ENCODE results near the gene SPTB.
"Not testable (repeated sequence)": the region's sequence is repeated elsewhere in the genome, so short reads cannot be mapped to it uniquely, and the experiment has no call there.

Gene SPTB

DNA sequence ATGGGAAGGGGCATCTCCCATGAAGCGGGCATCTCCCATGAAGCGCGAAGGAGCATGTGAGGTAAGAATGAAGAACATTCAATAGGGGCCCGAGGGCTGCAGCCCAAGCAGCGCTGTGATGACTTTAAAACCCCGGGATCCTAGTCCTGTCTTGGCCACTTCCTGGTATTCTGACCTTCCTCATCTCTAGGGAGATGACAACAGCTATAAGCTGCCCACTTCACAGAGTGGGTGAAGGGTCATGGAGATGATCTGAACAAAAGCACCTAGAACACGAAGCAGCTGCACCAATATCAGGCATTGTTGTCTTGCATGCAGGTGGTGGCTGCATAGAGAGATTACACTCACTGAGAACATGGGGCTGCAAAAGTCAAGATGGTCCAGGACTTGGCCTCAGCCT is 64.5 kb downstream of the SPTB start:
- no peak overlapping the region for H3K9ac ChIP-seq (ENCODE audit: low read length)
- no peaks in the 10 kb centered on the region for H3K4me1 ChIP-seq (ENCODE audit: control insufficient read depth, insufficient read depth, low read length)
- H3K9me3 ChIP-seq (ENCODE audit: control insufficient read depth, low read length), result no peaks in the 10 kb centered on the region
- H3K36me3 ChIP-seq (ENCODE audit: control insufficient read depth, insufficient read depth, low read length, severe bottlenecking), result no peaks in the 10 kb centered on the region
- no peak for DNase-seq (ENCODE audit: low read depth)
- no peak overlapping the region for H3K4me3 ChIP-seq (ENCODE audit: low read length)
- peaks cover 61% of the 10 kb centered on the region for H3K27me3 ChIP-seq (replicated peaks; ENCODE audit: control insufficient read depth, insufficient read depth, low read length)

DNA sequence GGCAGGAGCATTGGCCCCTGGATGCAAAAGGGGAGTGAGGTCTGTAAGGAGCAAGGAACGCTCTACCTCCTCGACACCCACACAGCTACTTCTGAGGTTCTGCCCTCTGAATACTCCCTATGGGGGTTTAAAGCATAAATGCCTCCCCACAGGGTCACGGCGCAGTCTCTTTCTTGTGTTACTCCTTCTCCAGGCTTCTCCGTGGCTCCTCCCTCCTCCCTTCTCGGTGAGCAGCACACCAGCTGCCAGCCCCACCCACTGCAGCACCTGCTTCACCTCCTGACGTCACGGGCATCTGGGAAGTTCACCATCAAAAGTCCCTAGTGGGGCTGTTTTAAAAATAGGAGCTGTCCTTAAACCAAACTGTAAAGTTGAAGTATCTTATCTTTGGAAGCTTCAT is 67.3 kb downstream of the SPTB start:
- no peak overlapping the region for H3K9ac ChIP-seq (ENCODE audit: low read length)
- peaks cover 39% of the 10 kb centered on the region for H3K27me3 ChIP-seq (replicated peaks; ENCODE audit: control insufficient read depth, insufficient read depth, low read length)
- DNase-seq (ENCODE audit: low read depth), result no peak
- no peaks in the 10 kb centered on the region for H3K36me3 ChIP-seq (ENCODE audit: control insufficient read depth, insufficient read depth, low read length, severe bottlenecking)
- no peaks in the 10 kb centered on the region for H3K4me1 ChIP-seq (ENCODE audit: control insufficient read depth, insufficient read depth, low read length)
- H3K9me3 ChIP-seq (ENCODE audit: control insufficient read depth, low read length), result no peaks in the 10 kb centered on the region
- no peak overlapping the region for H3K4me3 ChIP-seq (ENCODE audit: low read length)

- Histone ChIP-seq H3K9ac (ENCODE audit: low read length) (no peak overlapping the region), H3K9me3 (ENCODE audit: control insufficient read depth, low read length) (no peaks in the 10 kb centered on the region), H3K4me1 (ENCODE audit: control insufficient read depth, insufficient read depth, low read length) (peaks cover 4% of the 10 kb centered on the region), H3K4me3 (ENCODE audit: low read length) (no peak overlapping the region), H3K36me3 (ENCODE audit: control insufficient read depth, insufficient read depth, low read length, severe bottlenecking) (no peaks in the 10 kb centered on the region), H3K27me3 (replicated peaks; ENCODE audit: control insufficient read depth, insufficient read depth, low read length) (peaks cover 33% of the 10 kb centered on the region)
- peak; percentile 39 for DNase-seq (ENCODE audit: low read depth)
Measured at GRCh38 chr14:64811676-64812075, 68.0 kb downstream of the SPTB start.

- no peak overlapping the region for H3K4me3 ChIP-seq (ENCODE audit: low read length)
- no peak overlapping the region for H3K9ac ChIP-seq (ENCODE audit: low read length)
- no peak for DNase-seq (ENCODE audit: low read depth)
- peaks cover 11% of the 10 kb centered on the region for H3K4me1 ChIP-seq (ENCODE audit: control insufficient read depth, insufficient read depth, low read length)
- H3K27me3 ChIP-seq (replicated peaks; ENCODE audit: control insufficient read depth, insufficient read depth, low read length), result peaks cover 14% of the 10 kb centered on the region
- H3K36me3 ChIP-seq (ENCODE audit: control insufficient read depth, insufficient read depth, low read length, severe bottlenecking), result no peaks in the 10 kb centered on the region
- no peaks in the 10 kb centered on the region for H3K9me3 ChIP-seq (ENCODE audit: control insufficient read depth, low read length)
Measured at GRCh38 chr14:64808449-64808848, 71.3 kb downstream of the SPTB start.

GRCh38 chr14:64807551-64807950 is 72.2 kb downstream of the SPTB start:
- no peak overlapping the region for H3K4me3 ChIP-seq (ENCODE audit: low read length)
- peaks cover 7% of the 10 kb centered on the region for H3K27me3 ChIP-seq (replicated peaks; ENCODE audit: control insufficient read depth, insufficient read depth, low read length)
- DNase-seq (ENCODE audit: low read depth), result no peak
- peaks cover 11% of the 10 kb centered on the region for H3K4me1 ChIP-seq (ENCODE audit: control insufficient read depth, insufficient read depth, low read length)
- H3K36me3 ChIP-seq (ENCODE audit: control insufficient read depth, insufficient read depth, low read length, severe bottlenecking), result no peaks in the 10 kb centered on the region
- no peaks in the 10 kb centered on the region for H3K9me3 ChIP-seq (ENCODE audit: control insufficient read depth, low read length)
- H3K9ac ChIP-seq (ENCODE audit: low read length), result no peak overlapping the region

DNA sequence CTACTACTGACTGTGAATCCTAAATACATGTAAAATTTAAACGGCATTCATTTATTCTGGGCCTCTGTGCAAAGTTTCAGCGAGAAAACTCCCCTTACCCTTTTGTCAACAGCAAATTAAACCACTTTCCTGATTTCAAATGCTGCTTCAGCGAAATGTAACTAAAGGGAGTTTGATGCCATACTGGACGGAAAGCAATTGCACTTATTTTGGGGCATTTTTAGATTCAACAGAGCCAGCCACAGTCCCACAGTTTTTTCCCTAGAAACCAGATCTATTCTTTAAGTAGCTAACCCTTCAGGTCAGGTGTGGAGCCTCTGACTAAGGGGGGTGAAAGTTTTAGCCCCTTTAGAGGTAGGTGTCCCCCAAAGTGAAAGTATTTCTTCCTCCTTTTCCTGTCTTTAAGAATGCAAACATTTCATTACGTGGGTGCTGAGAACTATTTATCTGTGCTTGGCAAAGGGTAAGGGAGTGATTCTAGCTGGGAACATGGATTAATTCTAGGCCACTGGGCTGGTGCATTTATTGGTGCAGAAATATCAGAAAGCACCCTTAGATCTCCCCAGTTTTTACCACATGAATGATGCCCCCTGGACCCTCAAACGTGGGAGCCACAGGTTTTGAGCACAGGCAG is 72.7 kb downstream of the SPTB start:
- Histone ChIP-seq H3K4me3 (ENCODE audit: low read length) (no peak overlapping the region), H3K9ac (ENCODE audit: low read length) (no peak overlapping the region), H3K4me1 (ENCODE audit: control insufficient read depth, insufficient read depth, low read length) (peaks cover 11% of the 10 kb centered on the region), H3K36me3 (ENCODE audit: control insufficient read depth, insufficient read depth, low read length, severe bottlenecking) (no peaks in the 10 kb centered on the region), H3K27me3 (replicated peaks; ENCODE audit: control insufficient read depth, insufficient read depth, low read length) (peaks cover 3% of the 10 kb centered on the region), H3K9me3 (ENCODE audit: control insufficient read depth, low read length) (no peaks in the 10 kb centered on the region)
- no peak for DNase-seq (ENCODE audit: low read depth)

DNA sequence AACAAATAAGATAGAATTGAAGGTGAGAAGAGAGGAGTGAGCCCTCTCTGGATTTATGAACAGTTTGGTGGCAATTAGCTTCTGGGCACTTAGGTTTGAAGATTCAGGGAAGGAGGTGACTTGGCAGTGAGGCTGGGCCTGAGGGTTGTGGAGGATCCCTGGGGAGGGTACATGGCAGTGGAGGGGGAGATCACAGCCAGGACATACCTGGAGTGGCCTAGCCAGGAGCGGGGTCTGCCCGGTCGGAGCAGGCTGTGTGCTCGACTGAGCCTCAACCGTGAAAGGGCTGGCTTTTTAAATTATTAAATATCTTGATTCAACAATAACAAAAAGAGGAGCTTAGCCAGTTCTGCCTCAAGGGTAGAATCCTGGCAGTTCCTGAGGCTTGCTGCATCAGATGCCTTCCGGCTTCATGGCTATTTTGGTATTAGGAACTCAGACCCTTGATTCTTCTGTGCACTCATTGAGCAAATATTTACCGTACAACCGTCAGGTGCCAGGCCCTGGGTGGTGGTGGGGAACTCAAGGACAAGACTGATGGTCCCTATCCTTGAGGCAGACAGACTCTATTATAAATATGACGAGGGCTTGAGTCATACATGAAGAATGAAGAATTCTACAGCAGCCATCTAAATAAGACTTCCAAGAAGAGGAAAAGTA is 73.4 kb downstream of the SPTB start:
- Histone ChIP-seq H3K27me3 (replicated peaks; ENCODE audit: control insufficient read depth, insufficient read depth, low read length) (peaks cover 3% of the 10 kb centered on the region), H3K4me3 (ENCODE audit: low read length) (no peak overlapping the region), H3K9me3 (ENCODE audit: control insufficient read depth, low read length) (no peaks in the 10 kb centered on the region), H3K9ac (ENCODE audit: low read length) (no peak overlapping the region), H3K36me3 (ENCODE audit: control insufficient read depth, insufficient read depth, low read length, severe bottlenecking) (no peaks in the 10 kb centered on the region), H3K4me1 (ENCODE audit: control insufficient read depth, insufficient read depth, low read length) (peaks cover 11% of the 10 kb centered on the region)
- peak; percentile 68 for DNase-seq (ENCODE audit: low read depth)

DNA sequence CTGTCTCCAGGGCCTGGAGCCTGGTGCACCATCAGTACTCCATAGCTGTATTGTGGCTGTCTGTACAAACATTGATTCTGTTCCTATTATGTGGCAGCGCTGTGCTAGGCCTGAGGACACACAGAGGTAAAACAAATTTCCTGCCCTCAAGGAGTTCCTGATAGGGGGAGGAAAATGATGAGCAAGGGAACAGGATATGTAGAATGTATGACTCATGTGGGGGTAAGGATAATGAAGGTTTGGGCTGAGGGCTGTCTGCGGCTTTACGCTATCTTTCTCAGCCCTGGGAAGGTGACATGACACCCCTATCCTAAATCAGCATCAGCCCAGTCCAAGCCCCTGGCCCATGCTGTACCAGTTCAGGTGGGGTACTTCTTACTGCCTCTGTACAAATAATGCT is 74.1 kb downstream of the SPTB start:
- not testable (repeated sequence) for H3K27me3 ChIP-seq (replicated peaks; ENCODE audit: control insufficient read depth, insufficient read depth, low read length); H3K36me3 ChIP-seq (ENCODE audit: control insufficient read depth, insufficient read depth, low read length, severe bottlenecking); H3K9ac ChIP-seq (ENCODE audit: low read length); H3K9me3 ChIP-seq (ENCODE audit: control insufficient read depth, low read length); H3K4me3 ChIP-seq (ENCODE audit: low read length)
- H3K4me1 ChIP-seq (ENCODE audit: control insufficient read depth, insufficient read depth, low read length), result peaks cover 11% of the 10 kb centered on the region
- DNase-seq (ENCODE audit: low read depth), result peak; percentile 14

- Histone ChIP-seq H3K27me3 (replicated peaks; ENCODE audit: control insufficient read depth, insufficient read depth, low read length) (peaks cover 3% of the 10 kb centered on the region), H3K9me3 (ENCODE audit: control insufficient read depth, low read length) (no peaks in the 10 kb centered on the region), H3K9ac (ENCODE audit: low read length) (no peak overlapping the region), H3K36me3 (ENCODE audit: control insufficient read depth, insufficient read depth, low read length, severe bottlenecking) (no peaks in the 10 kb centered on the region), H3K4me1 (ENCODE audit: control insufficient read depth, insufficient read depth, low read length) (peaks cover 11% of the 10 kb centered on the region), H3K4me3 (ENCODE audit: low read length) (no peak overlapping the region)
- no peak for DNase-seq (ENCODE audit: low read depth)
Measured at GRCh38 chr14:64804754-64805260, 74.9 kb downstream of the SPTB start.

DNA sequence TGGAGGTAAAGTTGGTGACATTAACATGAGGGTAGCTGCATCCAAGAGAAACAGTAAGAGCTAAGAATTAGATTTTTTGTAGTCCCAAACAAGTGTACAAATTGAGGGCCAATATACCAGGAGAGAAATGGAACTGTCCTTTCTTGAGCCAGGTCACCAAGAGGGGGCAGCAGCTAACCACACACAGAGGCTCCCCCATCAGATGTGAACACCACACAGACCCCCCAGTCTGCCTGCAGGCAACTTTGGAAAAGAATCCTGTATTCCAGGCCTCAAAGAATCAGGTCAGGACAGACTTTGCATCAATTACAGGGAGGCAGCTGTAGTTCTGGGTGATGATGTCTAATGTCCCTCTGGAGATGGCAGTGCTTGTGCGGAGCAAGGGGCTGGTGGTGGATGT is 77.9 kb downstream of the SPTB start:
- no peak overlapping the region for H3K4me3 ChIP-seq (ENCODE audit: low read length)
- DNase-seq (ENCODE audit: low read depth), result peak; percentile 19
- H3K27me3 ChIP-seq (replicated peaks; ENCODE audit: control insufficient read depth, insufficient read depth, low read length), result peaks cover 19% of the 10 kb centered on the region
- no peak overlapping the region for H3K9ac ChIP-seq (ENCODE audit: low read length)
- H3K4me1 ChIP-seq (ENCODE audit: control insufficient read depth, insufficient read depth, low read length), result peaks cover 8% of the 10 kb centered on the region
- H3K9me3 ChIP-seq (ENCODE audit: control insufficient read depth, low read length), result no peaks in the 10 kb centered on the region
- H3K36me3 ChIP-seq (ENCODE audit: control insufficient read depth, insufficient read depth, low read length, severe bottlenecking), result no peaks in the 10 kb centered on the region

DNA sequence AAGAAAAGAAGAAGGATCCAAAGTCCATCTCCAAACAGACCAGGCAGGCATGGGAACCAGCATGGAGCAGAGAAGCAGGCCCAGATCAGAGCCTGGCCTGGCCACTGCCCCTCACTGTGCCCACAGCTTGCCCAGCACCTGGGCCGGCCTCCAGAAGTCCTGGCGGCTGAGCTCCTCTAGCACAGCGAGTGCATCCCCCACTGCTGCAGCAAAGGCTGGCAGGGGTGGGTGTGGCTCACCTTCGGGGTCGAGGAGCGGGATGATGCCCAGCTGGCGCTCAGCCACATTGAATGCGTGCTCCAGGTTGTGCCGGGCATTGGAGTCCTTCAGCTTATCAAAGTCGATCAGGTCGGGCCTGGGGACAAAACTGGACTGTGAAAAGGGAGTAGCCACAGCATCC is 78.7 kb downstream of the SPTB start:
- Histone ChIP-seq H3K9me3 (ENCODE audit: control insufficient read depth, low read length) (no peaks in the 10 kb centered on the region), H3K4me1 (ENCODE audit: control insufficient read depth, insufficient read depth, low read length) (peaks cover 2% of the 10 kb centered on the region), H3K36me3 (ENCODE audit: control insufficient read depth, insufficient read depth, low read length, severe bottlenecking) (no peaks in the 10 kb centered on the region), H3K4me3 (ENCODE audit: low read length) (no peak overlapping the region), H3K27me3 (replicated peaks; ENCODE audit: control insufficient read depth, insufficient read depth, low read length) (peaks cover 26% of the 10 kb centered on the region), H3K9ac (ENCODE audit: low read length) (no peak overlapping the region)
- DNase-seq (ENCODE audit: low read depth), result no peak
